Small intestine (tissue), 4 donors: ENCODE data around the gene DHCR24. TPM values are rescaled to one million over a fixed set of nuclear protein-coding genes. Genes with fewer than 3 reads are reported as not detected.

Source experiments
- polyA plus RNA-seq, 4 donors: library from polyadenylated mRNA; stranded (reverse) in 3 of 4; unstranded in 1 of 4; fragments of 200-250 nt in 3 of 4; fragments of 120-200 nt in 1 of 4; gene quantifications; one replicate each; pipeline versions ENCODE4 v1.2.1 to v1.2.3, GENCODE V29; 2013
- donor health status: healthy with polysubstance abuse.
- donor health status: Bipolar disorder and iron deficiency.
- donor health status: healthy.

Gene DHCR24
- polyA plus RNA-seq, 4 donors: 7.0 to 162 (median 30.1) TPM

Other genes with a start within 250 kb of the DHCR24 start
- gene MROH7, start 245.4 kb downstream of the DHCR24 start, polyA plus RNA-seq: 10 to 100 TPM in 1 of 4 donors, 1 to 10 TPM in 3; 1.3 to 27.5 (median 6.6) TPM
- gene TTC4, start 171.3 kb downstream of the DHCR24 start, polyA plus RNA-seq: 10 to 100 TPM; 11.9 to 21.1 (median 13.3) TPM
- gene PARS2, start 122.7 kb downstream of the DHCR24 start, polyA plus RNA-seq: 1 to 10 TPM; 2.5 to 8.3 (median 3.9) TPM
- gene TTC22, start 85.9 kb downstream of the DHCR24 start, polyA plus RNA-seq: 10 to 100 TPM; 10.7 to 27.7 (median 23.8) TPM
- gene TMEM61, start 93.4 kb upstream of the DHCR24 start, polyA plus RNA-seq: 1 to 10 TPM; 2.2 to 6.7 (median 4.8) TPM
- gene BSND, start 111.7 kb upstream of the DHCR24 start, polyA plus RNA-seq: under 1 TPM in 2 of 4 donors, not detected in 2; 0.01 TPM
- 10 to 100 TPM in 1 of 4 donors, 1 to 10 TPM in 1, under 1 TPM in 2; 0.45 to 24.2 (median 2.2) TPM for gene PCSK9, start 152.4 kb upstream of the DHCR24 start, polyA plus RNA-seq